Natural killer cell (primary cell): ENCODE measurements around the gene ISLR. TPM values are rescaled to one million over a fixed set of nuclear protein-coding genes. Genes with fewer than 3 reads are reported as not detected.

ENCODE experiments used
- ATAC-seq, 3 donors: fragments of 150-1000 bp in 2 of 3; fragments of 200-7000 bp in 1 of 3; cut with Tn5 transposase; 1 replicate in 1 of 3; 2 replicates in 2 of 3; pipeline ENCODE4 v1.10.0; 2021; ENCODE audit warnings: mild to moderate bottlenecking in 2 of 3, moderate library complexity in 2 of 3
- DNase-seq, 2 donors: peaks; one replicate each; pipeline versions ENCODE4 v3.0.0 to v3.0.0-alpha.2; 2013 to 2021; ENCODE audit warnings: mixed read lengths in 1 of 2
- H3K27ac ChIP-seq: one replicate; pipeline ENCODE4 v1.5.1; 2013; ENCODE audit warnings: mild to moderate bottlenecking, low read length
- H3K27me3 ChIP-seq: one replicate; pipeline ENCODE4 v1.6.1; 2013; ENCODE audit warnings: low read length; ENCODE audit not compliant: control insufficient read depth, insufficient read depth
- H3K36me3 ChIP-seq: one replicate; pipeline ENCODE4 v1.6.1; 2013; ENCODE audit warnings: low read length; ENCODE audit not compliant: control insufficient read depth, insufficient read depth
- H3K4me1 ChIP-seq: one replicate; pipeline ENCODE4 v1.6.1; 2013; ENCODE audit warnings: low read length; ENCODE audit not compliant: control insufficient read depth, insufficient read depth
- H3K4me3 ChIP-seq: one replicate; pipeline ENCODE4 v1.5.1; 2013; ENCODE audit warnings: low read length
- H3K9me3 ChIP-seq: one replicate; pipeline ENCODE4 v1.6.1; 2013; ENCODE audit warnings: low read length; ENCODE audit not compliant: control insufficient read depth, insufficient read depth
- H3K27ac Mint-ChIP-seq, 2 donors: one replicate each; pipeline ENCODE4 v1.8.0; 2022; ENCODE audit warnings: mild to moderate bottlenecking in 2 of 2, mixed read lengths in 2 of 2, moderate library complexity in 1 of 2
- H3K27me3 Mint-ChIP-seq, 2 donors: one replicate each; pipeline ENCODE4 v1.8.0; 2022; ENCODE audit warnings: low read depth in 2 of 2, mixed read lengths in 2 of 2
- H3K36me3 Mint-ChIP-seq: one replicate; pipeline ENCODE4 v1.8.0; 2022; ENCODE audit warnings: mixed read lengths
- H3K4me1 Mint-ChIP-seq, 2 donors: one replicate each; pipeline ENCODE4 v1.8.0; 2022; ENCODE audit warnings: mixed read lengths in 2 of 2
- H3K4me3 Mint-ChIP-seq: one replicate; pipeline ENCODE4 v1.8.0; 2022; ENCODE audit warnings: mild to moderate bottlenecking, moderate library complexity, mixed read lengths
- H3K9me3 Mint-ChIP-seq, 2 donors: one replicate each; pipeline ENCODE4 v1.8.0; 2022; ENCODE audit warnings: mixed read lengths in 2 of 2
- WGBS: methylation state at CpG from one replicate; pipeline ENCODE4 v1.1.7; 2013; ENCODE audit warnings: missing lambda C conversion rate; ENCODE audit not compliant: insufficient coverage; 5-methylcytosine and 5-hydroxymethylcytosine counted together
- intact Hi-C: fragments of 100-400 bp; cut with micrococcal nuclease; formaldehyde crosslinking; loops from one replicate; pipeline ENCODE4 v1.14.2; 2022
- total RNA-seq, 4 donors: library from RNA; stranded (reverse); fragments of 120-200 nt in 1 of 4; gene quantifications; one replicate each; pipeline versions ENCODE4 v1.2.3 to v1.2.4, GENCODE V29; 2013 to 2022
- TF ChIP-seq, protein P1 (sequence below): fragments of 200-600 bp; IDR thresholded peaks from one replicate; pipeline ENCODE4 v1.8.0; 2022; ENCODE audit warnings: antibody characterized with exemption

ISLR gene
- total RNA-seq, 3 donors from 2014 or later (not counting 1 experiment from before 2014, with no cell fraction given): not detected

- ATAC-seq (no peak), DNase-seq (no peak)
- H3K9me3 ChIP-seq: no peaks in the 10 kb centered on the region
- no peak overlapping the region for H3K4me3 ChIP-seq
- Mint-ChIP-seq H3K4me1 (peaks cover 10% of the 10 kb centered on the region in 2 donors), H3K27ac (no peak overlapping the region), H3K4me3 (peak overlapping the region; percentile 9), H3K9me3 (no peaks in the 10 kb centered on the region), H3K27me3 (peaks cover 58 to 77% of the 10 kb centered on the region in 2 donors), H3K36me3 (no peaks in the 10 kb centered on the region)
- no peaks in the 10 kb centered on the region for H3K36me3 ChIP-seq
- H3K27me3 ChIP-seq: peaks cover 52% of the 10 kb centered on the region
- intact Hi-C loops: no loop called here
- TF ChIP-seq, protein P1, sequence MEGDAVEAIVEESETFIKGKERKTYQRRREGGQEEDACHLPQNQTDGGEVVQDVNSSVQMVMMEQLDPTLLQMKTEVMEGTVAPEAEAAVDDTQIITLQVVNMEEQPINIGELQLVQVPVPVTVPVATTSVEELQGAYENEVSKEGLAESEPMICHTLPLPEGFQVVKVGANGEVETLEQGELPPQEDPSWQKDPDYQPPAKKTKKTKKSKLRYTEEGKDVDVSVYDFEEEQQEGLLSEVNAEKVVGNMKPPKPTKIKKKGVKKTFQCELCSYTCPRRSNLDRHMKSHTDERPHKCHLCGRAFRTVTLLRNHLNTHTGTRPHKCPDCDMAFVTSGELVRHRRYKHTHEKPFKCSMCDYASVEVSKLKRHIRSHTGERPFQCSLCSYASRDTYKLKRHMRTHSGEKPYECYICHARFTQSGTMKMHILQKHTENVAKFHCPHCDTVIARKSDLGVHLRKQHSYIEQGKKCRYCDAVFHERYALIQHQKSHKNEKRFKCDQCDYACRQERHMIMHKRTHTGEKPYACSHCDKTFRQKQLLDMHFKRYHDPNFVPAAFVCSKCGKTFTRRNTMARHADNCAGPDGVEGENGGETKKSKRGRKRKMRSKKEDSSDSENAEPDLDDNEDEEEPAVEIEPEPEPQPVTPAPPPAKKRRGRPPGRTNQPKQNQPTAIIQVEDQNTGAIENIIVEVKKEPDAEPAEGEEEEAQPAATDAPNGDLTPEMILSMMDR: no peak
- 11% methylated on average over 53 of the region's 53 CpGs for WGBS
- no peak overlapping the region for H3K27ac ChIP-seq
- H3K4me1 ChIP-seq: peaks cover 20% of the 10 kb centered on the region
Observed at GRCh38 chr15:74134387-74135027, 39.0 kb upstream of the ISLR start.

DNA sequence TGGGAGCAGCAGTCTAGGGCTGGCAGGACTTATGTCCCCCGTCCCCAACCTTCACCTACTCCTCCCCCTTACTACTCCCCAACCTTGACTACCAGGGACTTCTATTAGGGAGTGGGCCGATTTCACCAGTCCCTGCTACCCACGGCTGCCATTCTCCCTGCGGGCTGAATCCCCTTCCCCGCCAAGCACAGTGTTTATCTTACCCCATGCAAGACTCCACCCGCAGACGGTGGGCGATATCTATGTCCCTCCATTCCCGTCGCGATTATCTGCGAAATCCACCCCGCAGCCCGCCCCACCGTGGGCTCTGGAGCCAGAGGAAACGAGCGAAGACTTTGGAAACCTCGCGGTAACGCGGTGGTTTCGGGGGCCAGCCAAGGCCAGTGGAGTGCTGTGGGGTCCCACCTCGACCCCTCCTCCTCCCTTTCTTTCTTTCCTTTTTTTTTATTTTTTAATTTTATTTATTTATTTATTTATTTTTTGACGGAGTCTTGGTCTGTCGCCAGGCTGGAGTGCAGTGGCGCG, 38.4 kb upstream of the ISLR start:
- no peaks in the 10 kb centered on the region for H3K9me3 Mint-ChIP-seq
- DNase-seq: no peak
- ATAC-seq: no peak
- H3K27me3 ChIP-seq: peaks cover 49% of the 10 kb centered on the region
- H3K4me3 Mint-ChIP-seq: peak overlapping the region; percentile 9
- intact Hi-C loops: no loop called here
- H3K36me3 Mint-ChIP-seq: no peaks in the 10 kb centered on the region
- no peaks in the 10 kb centered on the region for H3K36me3 ChIP-seq
- TF ChIP-seq, protein P1: no peak
- H3K27ac Mint-ChIP-seq: no peak overlapping the region
- no peak overlapping the region for H3K4me3 ChIP-seq
- no peaks in the 10 kb centered on the region for H3K9me3 ChIP-seq
- no peak overlapping the region for H3K27ac ChIP-seq
- WGBS: 10% methylated on average over 26 of the region's 27 CpGs
- peaks cover 10% of the 10 kb centered on the region in 2 donors for H3K4me1 Mint-ChIP-seq
- H3K27me3 Mint-ChIP-seq: peaks cover 56 to 77% of the 10 kb centered on the region in 2 donors
- peaks cover 20% of the 10 kb centered on the region for H3K4me1 ChIP-seq

DNA sequence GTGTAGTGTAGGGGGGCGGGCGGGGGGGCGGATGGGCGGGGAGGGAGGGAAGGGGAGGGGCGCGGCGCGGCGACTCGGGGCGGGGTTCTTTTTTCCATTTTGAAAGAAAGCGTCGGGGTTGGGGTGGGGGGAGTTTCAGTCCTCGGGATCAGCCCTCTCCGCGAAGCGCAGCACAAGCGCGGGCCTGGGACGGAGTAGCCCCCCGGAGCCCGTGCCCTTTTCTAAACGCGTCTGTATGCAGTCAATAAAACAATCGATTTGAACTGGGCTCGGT, 37.0 kb upstream of the ISLR start:
- Histone ChIP-seq H3K27ac (no peak overlapping the region), H3K4me3 (no peak overlapping the region)
- H3K4me3 Mint-ChIP-seq: peak overlapping the region; percentile 78

More for the DNA sequence above, 37.0 kb upstream of the ISLR start:
- no peaks in the 10 kb centered on the region for H3K9me3 Mint-ChIP-seq
- Histone ChIP-seq H3K36me3 (no peaks in the 10 kb centered on the region), H3K27me3 (peaks cover 43% of the 10 kb centered on the region), H3K9me3 (no peaks in the 10 kb centered on the region), H3K4me1 (peaks cover 17% of the 10 kb centered on the region)
- H3K4me1 Mint-ChIP-seq: peaks cover 10% of the 10 kb centered on the region in 2 donors
- DNase-seq (no peak), ATAC-seq (no peak)
- 2% methylated on average over 20 of the region's 26 CpGs for WGBS
- H3K36me3 Mint-ChIP-seq: no peaks in the 10 kb centered on the region
- H3K27ac Mint-ChIP-seq: no peak overlapping the region
- TF ChIP-seq, protein P1: no peak
- peaks cover 59 to 72% of the 10 kb centered on the region in 2 donors for H3K27me3 Mint-ChIP-seq
- intact Hi-C loops: no loop called here
